ENCODE measurements around the gene CCDC6. TPM values are rescaled to one million over a fixed set of nuclear protein-coding genes. Genes with fewer than 3 reads are reported as not detected.
"Not testable (repeated sequence)": the region's sequence is repeated elsewhere in the genome, so short reads cannot be mapped to it uniquely, and the experiment has no call there.

Gene CCDC6
- polyA plus RNA-seq, 3 donors, result 4.2 to 13.5 (median 6.2) TPM

- no peaks in the 10 kb centered on the region for H3K79me2 ChIP-seq (ENCODE audit: insufficient read depth, low read length)
- intact Hi-C loops (cut with micrococcal nuclease), result no loop called here
- H3K27me3 ChIP-seq (ENCODE audit: control insufficient read depth in 2 of 2, insufficient read depth in 2 of 2, low read length in 2 of 2), result no peaks in the 10 kb centered on the region
- no peak overlapping the region for H3K27ac ChIP-seq (ENCODE audit: low read depth in 1 of 2, low read length in 2 of 2)
- H3K9ac ChIP-seq (ENCODE audit: insufficient read depth, low read length, poor library complexity, severe bottlenecking), result no peak overlapping the region
- H3K9me3 ChIP-seq (replicated peaks in 1 of 2; ENCODE audit: control insufficient read depth in 1 of 2, insufficient read depth in 1 of 2, low read length in 2 of 2), result no peaks in the 10 kb centered on the region
- Mint-ChIP-seq H3K27ac (no peak overlapping the region), H3K36me3 (peaks cover 63 to 64% of the 10 kb centered on the region in 2 donors), H3K4me3 (no peak overlapping the region), H3K27me3 (ENCODE audit: low read depth in 3 of 3) (no peaks in the 10 kb centered on the region), H3K4me1 (no peaks in the 10 kb centered on the region), H3K9me3 (peaks cover 0 to under 1% (median 0%) of the 10 kb centered on the region in 7 donors)
- H2AFZ ChIP-seq (ENCODE audit: insufficient read depth, low read depth, low read length, poor library complexity, severe bottlenecking), result no peak overlapping the region
- H3K4me1 ChIP-seq (ENCODE audit: control insufficient read depth in 1 of 2, insufficient read depth in 2 of 2, low read length in 2 of 2), result no peaks in the 10 kb centered on the region
- WGBS (ENCODE audit: insufficient coverage), result no CpG with 5 or more reads among the region's 2 CpGs
- H3K4me2 ChIP-seq (replicated peaks; ENCODE audit: extremely low read depth, low read length, poor library complexity, severe bottlenecking), result no peak overlapping the region
- H4K20me1 ChIP-seq (ENCODE audit: insufficient read depth, low read length), result no peaks in the 10 kb centered on the region
- no peak for DNase-seq
- peaks cover 44 to 76% of the 10 kb centered on the region in 2 donors for H3K36me3 ChIP-seq (replicated peaks in 1 of 2; ENCODE audit: control insufficient read depth in 1 of 2, insufficient read depth in 2 of 2, low read length in 2 of 2)
- TF ChIP-seq, protein P1, sequence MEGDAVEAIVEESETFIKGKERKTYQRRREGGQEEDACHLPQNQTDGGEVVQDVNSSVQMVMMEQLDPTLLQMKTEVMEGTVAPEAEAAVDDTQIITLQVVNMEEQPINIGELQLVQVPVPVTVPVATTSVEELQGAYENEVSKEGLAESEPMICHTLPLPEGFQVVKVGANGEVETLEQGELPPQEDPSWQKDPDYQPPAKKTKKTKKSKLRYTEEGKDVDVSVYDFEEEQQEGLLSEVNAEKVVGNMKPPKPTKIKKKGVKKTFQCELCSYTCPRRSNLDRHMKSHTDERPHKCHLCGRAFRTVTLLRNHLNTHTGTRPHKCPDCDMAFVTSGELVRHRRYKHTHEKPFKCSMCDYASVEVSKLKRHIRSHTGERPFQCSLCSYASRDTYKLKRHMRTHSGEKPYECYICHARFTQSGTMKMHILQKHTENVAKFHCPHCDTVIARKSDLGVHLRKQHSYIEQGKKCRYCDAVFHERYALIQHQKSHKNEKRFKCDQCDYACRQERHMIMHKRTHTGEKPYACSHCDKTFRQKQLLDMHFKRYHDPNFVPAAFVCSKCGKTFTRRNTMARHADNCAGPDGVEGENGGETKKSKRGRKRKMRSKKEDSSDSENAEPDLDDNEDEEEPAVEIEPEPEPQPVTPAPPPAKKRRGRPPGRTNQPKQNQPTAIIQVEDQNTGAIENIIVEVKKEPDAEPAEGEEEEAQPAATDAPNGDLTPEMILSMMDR (IDR thresholded peaks at IDR 0.05), result no peak
- H3K4me3 ChIP-seq (replicated peaks in 1 of 3; ENCODE audit: low read depth in 2 of 3, low read length in 3 of 3), result no peak overlapping the region
Measured at GRCh38 chr10:59791601-59792000, 114.8 kb downstream of the CCDC6 start.

DNA sequence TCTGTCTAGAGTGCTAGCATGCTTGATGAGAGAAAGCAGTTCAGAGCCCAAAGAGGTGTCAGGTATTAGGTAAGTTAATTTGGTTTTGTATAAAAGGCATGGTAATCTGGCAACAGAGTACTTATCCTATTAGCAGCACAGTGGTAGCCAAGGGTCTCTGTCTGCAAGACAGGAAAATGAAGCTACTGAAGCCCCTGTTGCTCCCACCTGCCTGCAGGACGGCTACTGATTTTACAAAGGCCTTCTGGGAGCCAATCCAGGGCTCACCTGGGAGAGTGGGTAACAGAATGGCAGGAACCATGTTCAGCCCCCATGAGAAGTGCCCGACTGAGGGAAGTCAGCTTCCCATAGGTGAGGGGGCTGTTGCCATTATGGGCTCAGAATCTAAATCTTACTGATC is 116.3 kb downstream of the CCDC6 start:
- H3K4me3 Mint-ChIP-seq; H3K79me2 ChIP-seq (ENCODE audit: insufficient read depth, low read length); H3K9me3 ChIP-seq (replicated peaks in 1 of 2; ENCODE audit: control insufficient read depth in 1 of 2, insufficient read depth in 1 of 2, low read length in 2 of 2); intact Hi-C loops (cut with micrococcal nuclease); H3K4me1 ChIP-seq (ENCODE audit: control insufficient read depth in 1 of 2, insufficient read depth in 2 of 2, low read length in 2 of 2); H3K27me3 ChIP-seq (ENCODE audit: control insufficient read depth in 2 of 2, insufficient read depth in 2 of 2, low read length in 2 of 2); H3K27me3 Mint-ChIP-seq (ENCODE audit: low read depth in 3 of 3); H3K4me1 Mint-ChIP-seq; H2AFZ ChIP-seq (ENCODE audit: insufficient read depth, low read depth, low read length, poor library complexity, severe bottlenecking); H3K27ac Mint-ChIP-seq; H3K27ac ChIP-seq (ENCODE audit: low read depth in 1 of 2, low read length in 2 of 2); H3K9me3 Mint-ChIP-seq; H4K20me1 ChIP-seq (ENCODE audit: insufficient read depth, low read length); H3K4me3 ChIP-seq (replicated peaks in 1 of 3; ENCODE audit: low read depth in 2 of 3, low read length in 3 of 3); H3K4me2 ChIP-seq (replicated peaks; ENCODE audit: extremely low read depth, low read length, poor library complexity, severe bottlenecking); H3K9ac ChIP-seq (ENCODE audit: insufficient read depth, low read length, poor library complexity, severe bottlenecking); DNase-seq: not testable (repeated sequence)
- H3K36me3 Mint-ChIP-seq, result peaks cover 54% of the 10 kb centered on the region in 2 donors
- 0% methylated on average over 1 of the region's 2 CpGs for WGBS (ENCODE audit: insufficient coverage)
- peaks cover 44 to 69% of the 10 kb centered on the region in 2 donors for H3K36me3 ChIP-seq (replicated peaks in 1 of 2; ENCODE audit: control insufficient read depth in 1 of 2, insufficient read depth in 2 of 2, low read length in 2 of 2)

DNA sequence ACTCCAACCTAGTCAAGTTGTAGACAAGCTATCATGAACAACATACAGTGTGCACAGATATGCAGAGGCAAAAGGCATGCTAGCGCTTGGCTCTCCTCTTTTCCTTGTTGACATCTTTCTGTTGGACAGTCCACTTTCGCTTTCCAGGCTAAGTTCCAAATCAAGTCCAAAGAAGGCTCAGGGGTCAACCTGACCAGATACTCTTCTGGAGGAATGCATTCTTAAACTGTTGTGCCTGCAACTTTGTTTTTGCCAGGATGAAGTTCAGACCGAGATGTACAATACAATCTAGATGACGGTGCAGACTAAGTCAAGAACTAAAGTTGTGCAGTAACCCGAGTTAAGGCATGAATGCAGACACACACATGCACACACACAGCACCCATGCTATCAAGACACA is 117.4 kb downstream of the CCDC6 start:
- H4K20me1 ChIP-seq (ENCODE audit: insufficient read depth, low read length); H3K79me2 ChIP-seq (ENCODE audit: insufficient read depth, low read length); H3K9me3 Mint-ChIP-seq; H3K9me3 ChIP-seq (replicated peaks in 1 of 2; ENCODE audit: control insufficient read depth in 1 of 2, insufficient read depth in 1 of 2, low read length in 2 of 2); H3K27me3 ChIP-seq (ENCODE audit: control insufficient read depth in 2 of 2, insufficient read depth in 2 of 2, low read length in 2 of 2); DNase-seq; H3K27ac Mint-ChIP-seq; H3K4me1 ChIP-seq (ENCODE audit: control insufficient read depth in 1 of 2, insufficient read depth in 2 of 2, low read length in 2 of 2); H3K4me1 Mint-ChIP-seq; H3K4me3 Mint-ChIP-seq; H2AFZ ChIP-seq (ENCODE audit: insufficient read depth, low read depth, low read length, poor library complexity, severe bottlenecking); H3K4me3 ChIP-seq (replicated peaks in 1 of 3; ENCODE audit: low read depth in 2 of 3, low read length in 3 of 3); H3K27me3 Mint-ChIP-seq (ENCODE audit: low read depth in 3 of 3); H3K27ac ChIP-seq (ENCODE audit: low read depth in 1 of 2, low read length in 2 of 2); H3K9ac ChIP-seq (ENCODE audit: insufficient read depth, low read length, poor library complexity, severe bottlenecking); H3K4me2 ChIP-seq (replicated peaks; ENCODE audit: extremely low read depth, low read length, poor library complexity, severe bottlenecking); intact Hi-C loops (cut with micrococcal nuclease): not testable (repeated sequence)
- peaks cover 42% of the 10 kb centered on the region in 2 donors for H3K36me3 Mint-ChIP-seq
- 96% methylated on average over 3 of the region's 5 CpGs for WGBS (ENCODE audit: insufficient coverage)
- peaks cover 34 to 58% of the 10 kb centered on the region in 2 donors for H3K36me3 ChIP-seq (replicated peaks in 1 of 2; ENCODE audit: control insufficient read depth in 1 of 2, insufficient read depth in 2 of 2, low read length in 2 of 2)

DNA sequence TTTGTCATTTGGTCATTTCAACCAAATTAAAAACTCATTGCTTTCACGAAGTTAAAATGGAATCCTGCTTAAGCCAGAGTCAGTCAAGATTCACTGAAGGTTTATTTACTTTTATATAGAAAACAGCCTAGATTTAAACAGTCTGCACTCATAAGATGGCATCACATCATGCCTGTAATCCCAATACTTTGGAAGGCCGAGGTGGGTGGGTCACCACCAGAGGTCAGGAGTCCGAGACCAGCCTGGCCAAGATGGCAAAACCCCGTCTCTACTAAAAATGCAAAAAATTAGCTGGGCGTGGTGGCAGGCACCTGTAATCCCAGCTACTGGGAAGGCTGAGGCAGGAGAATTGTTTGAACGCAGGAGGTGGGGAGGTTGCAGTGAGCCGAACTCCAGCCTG is 119.3 kb downstream of the CCDC6 start:
- H3K27me3 ChIP-seq (ENCODE audit: control insufficient read depth in 2 of 2, insufficient read depth in 2 of 2, low read length in 2 of 2); H3K4me1 ChIP-seq (ENCODE audit: control insufficient read depth in 1 of 2, insufficient read depth in 2 of 2, low read length in 2 of 2); H3K27me3 Mint-ChIP-seq (ENCODE audit: low read depth in 3 of 3); DNase-seq; H3K27ac ChIP-seq (ENCODE audit: low read depth in 1 of 2, low read length in 2 of 2); H4K20me1 ChIP-seq (ENCODE audit: insufficient read depth, low read length); H3K4me3 ChIP-seq (replicated peaks in 1 of 3; ENCODE audit: low read depth in 2 of 3, low read length in 3 of 3); H3K4me1 Mint-ChIP-seq; intact Hi-C loops (cut with micrococcal nuclease); H3K4me3 Mint-ChIP-seq; H3K27ac Mint-ChIP-seq; H3K79me2 ChIP-seq (ENCODE audit: insufficient read depth, low read length); H3K4me2 ChIP-seq (replicated peaks; ENCODE audit: extremely low read depth, low read length, poor library complexity, severe bottlenecking); H3K9me3 ChIP-seq (replicated peaks in 1 of 2; ENCODE audit: control insufficient read depth in 1 of 2, insufficient read depth in 1 of 2, low read length in 2 of 2); H2AFZ ChIP-seq (ENCODE audit: insufficient read depth, low read depth, low read length, poor library complexity, severe bottlenecking); H3K9ac ChIP-seq (ENCODE audit: insufficient read depth, low read length, poor library complexity, severe bottlenecking); H3K9me3 Mint-ChIP-seq: not testable (repeated sequence)
- peaks cover 16 to 39% of the 10 kb centered on the region in 2 donors for H3K36me3 ChIP-seq (replicated peaks in 1 of 2; ENCODE audit: control insufficient read depth in 1 of 2, insufficient read depth in 2 of 2, low read length in 2 of 2)
- WGBS (ENCODE audit: insufficient coverage), result 100% methylated on average over 5 of the region's 7 CpGs
- peaks cover 25% of the 10 kb centered on the region in 2 donors for H3K36me3 Mint-ChIP-seq
